H1 (cell line): Measurements from ENCODE around the gene CKB. TPM values are rescaled to one million over a fixed set of nuclear protein-coding genes. Genes with fewer than 3 reads are reported as not detected.

Experiments used
- CTCF ChIA-PET: fragments of 300-600 bp; sonication (Branson Sonifier 250); formaldehyde crosslinking; loops from one replicate; lab custom pipeline; 2021; ENCODE audit not compliant: partially characterized antibody; lab: Charles Lee
- POLR2A ChIA-PET: fragments of 300-600 bp; sonication (Branson Sonifier 250); formaldehyde crosslinking; loops from one replicate; lab custom pipeline; 2021; ENCODE audit warnings: inconsistent platforms; ENCODE audit not compliant: partially characterized antibody; lab: Charles Lee
- DNase-seq, 2 experiments: peaks; one replicate each; pipeline versions ENCODE4 v3.0.0 to v3.0.0-alpha.2; 2010 to 2022; ENCODE audit warnings: low spot score in 2 of 2, low read depth in 1 of 2, mixed read lengths in 1 of 2
- FAIRE-seq: peaks from 2 replicates; lab custom pipeline; 2011; peaks lifted over from hg19 to GRCh38; lab: Jason Lieb, UNC
- H2AFZ ChIP-seq: 2 replicates; pipeline ENCODE4 v1.8.1; 2012; ENCODE audit warnings: low read length, inconsistent platforms
- H2AK5ac ChIP-seq: 2 replicates; pipeline ENCODE4 v1.6.1; 2013; ENCODE audit warnings: low read depth, low read length
- H2BK120ac ChIP-seq: replicated peaks from 2 replicates; pipeline ENCODE3; 2013; ENCODE audit warnings: low read depth, low read length, inconsistent platforms
- H2BK12ac ChIP-seq: 2 replicates; pipeline ENCODE4 v1.6.1; 2013; ENCODE audit warnings: low read depth, low read length
- H2BK15ac ChIP-seq: 2 replicates; pipeline ENCODE4 v1.6.1; 2013; ENCODE audit warnings: low read length
- H2BK20ac ChIP-seq: 2 replicates; pipeline ENCODE4 v1.6.1; 2013; ENCODE audit warnings: low read length
- H2BK5ac ChIP-seq: 2 replicates; pipeline ENCODE4 v1.6.1; 2013; ENCODE audit warnings: low read depth, low read length
- H3K14ac ChIP-seq: 2 replicates; pipeline ENCODE4 v1.6.1; 2013; ENCODE audit warnings: inconsistent platforms; ENCODE audit not compliant: insufficient read length
- H3K18ac ChIP-seq: 2 replicates; pipeline ENCODE4 v1.6.1; 2013; ENCODE audit warnings: low read length; ENCODE audit errors: extremely low read depth
- H3K23ac ChIP-seq: 2 replicates; pipeline ENCODE4 v1.6.1; 2013; ENCODE audit warnings: inconsistent platforms; ENCODE audit not compliant: insufficient read length
- H3K23me2 ChIP-seq: 2 replicates; pipeline ENCODE4 v1.6.1; 2013; ENCODE audit warnings: low read depth, low read length
- H3K27ac ChIP-seq: 2 replicates; pipeline ENCODE4 v1.6.1; 2011; ENCODE audit warnings: low read depth, low read length, inconsistent platforms
- H3K27me3 ChIP-seq, 4 experiments: replicated peaks in 1 of 4; 1 replicate in 1 of 4; 2 replicates in 3 of 4; pipeline versions ENCODE4 v1.6.1 to v1.8.1; 2011 to 2013; ENCODE audit warnings: low read length in 3 of 4, mild to moderate bottlenecking in 3 of 4, inconsistent platforms in 2 of 4, mixed read lengths in 2 of 4, moderate library complexity in 1 of 4; ENCODE audit not compliant: control insufficient read depth in 3 of 4, insufficient read depth in 3 of 4; ENCODE audit errors: extremely low read depth in 1 of 4
- H3K36me3 ChIP-seq, 4 experiments: 2 replicates each; pipeline versions ENCODE4 v1.6.1 to v1.8.1; 2011 to 2013; ENCODE audit warnings: mild to moderate bottlenecking in 4 of 4, low read length in 3 of 4, moderate library complexity in 2 of 4, control low read depth in 1 of 4, inconsistent platforms in 1 of 4; ENCODE audit not compliant: insufficient read depth in 4 of 4, control insufficient read depth in 2 of 4
- H3K4ac ChIP-seq: replicated peaks from 2 replicates; pipeline ENCODE3; 2013; ENCODE audit warnings: low read length, low read depth, mixed read lengths, inconsistent platforms; ENCODE audit not compliant: insufficient read length
- H3K4me1 ChIP-seq, 4 experiments: replicated peaks in 1 of 4; 1 replicate in 1 of 4; 2 replicates in 3 of 4; pipeline versions ENCODE4 v1.6.1 to v1.8.1; 2011 to 2013; ENCODE audit warnings: low read length in 3 of 4, inconsistent platforms in 2 of 4, mixed read lengths in 1 of 4; ENCODE audit not compliant: insufficient read depth in 4 of 4, control insufficient read depth in 3 of 4
- H3K4me2 ChIP-seq, 2 experiments: 2 replicates each; pipeline versions ENCODE4 v1.6.1 to v1.8.1; 2011 to 2013; ENCODE audit warnings: low read depth in 2 of 2, low read length in 2 of 2, control low read depth in 1 of 2, inconsistent platforms in 1 of 2, mild to moderate bottlenecking in 1 of 2; ENCODE audit not compliant: insufficient read depth in 1 of 2
- H3K4me3 ChIP-seq, 4 experiments: fragments of 200-600, 300-600 bp in 1 of 4; sonication (generic), shearing (Covaris generic), sonication (Bioruptor Twin) in 1 of 4; 2 replicates each; pipeline versions ENCODE4 v1.5.1 to v1.8.1; 2011 to 2016; ENCODE audit warnings: low read length in 4 of 4, low read depth in 3 of 4, control low read depth in 2 of 4, inconsistent platforms in 2 of 4, mild to moderate bottlenecking in 2 of 4, mixed read lengths in 1 of 4, moderate library complexity in 1 of 4; ENCODE audit not compliant: insufficient read depth in 2 of 4; ENCODE audit errors: extremely low read depth in 1 of 4
- H3K56ac ChIP-seq: replicated peaks from 2 replicates; pipeline ENCODE3; 2013; ENCODE audit warnings: low read depth, mild to moderate bottlenecking, mixed read lengths, low read length, inconsistent platforms; ENCODE audit not compliant: insufficient read length
- H3K79me1 ChIP-seq: 2 replicates; pipeline ENCODE4 v1.6.1; 2013; ENCODE audit warnings: low read depth, low read length, control low read depth
- H3K79me2 ChIP-seq, 2 experiments: 2 replicates each; pipeline versions ENCODE4 v1.6.1 to v1.8.1; 2012 to 2013; ENCODE audit warnings: low read length in 2 of 2, mild to moderate bottlenecking in 2 of 2, inconsistent platforms in 1 of 2; ENCODE audit not compliant: insufficient read depth in 2 of 2, control insufficient read depth in 1 of 2
- H3K9ac ChIP-seq, 4 experiments: replicated peaks in 1 of 4; 1 replicate in 1 of 4; 2 replicates in 3 of 4; pipeline versions ENCODE4 v1.6.1 to v1.8.1; 2011 to 2013; ENCODE audit warnings: low read depth in 3 of 4, low read length in 3 of 4, control low read depth in 2 of 4, mild to moderate bottlenecking in 2 of 4, moderate library complexity in 2 of 4, inconsistent platforms in 1 of 4; ENCODE audit errors: extremely low read depth in 1 of 4
- H3K9me3 ChIP-seq, 2 experiments: 2 replicates each; pipeline versions ENCODE4 v1.6.1 to v1.8.1; 2012 to 2013; ENCODE audit warnings: mild to moderate bottlenecking in 2 of 2, moderate library complexity in 2 of 2, control low read depth in 1 of 2, inconsistent platforms in 1 of 2, low read depth in 1 of 2, low read length in 1 of 2, mixed read lengths in 1 of 2; ENCODE audit not compliant: insufficient read depth in 2 of 2
- H4K20me1 ChIP-seq, 2 experiments: replicated peaks in 1 of 2; 2 replicates each; pipeline versions ENCODE3 to v1.8.1; 2011 to 2013; ENCODE audit warnings: inconsistent platforms in 2 of 2, low read length in 2 of 2, mild to moderate bottlenecking in 1 of 2; ENCODE audit not compliant: insufficient read depth in 2 of 2, control insufficient read depth in 1 of 2
- H4K5ac ChIP-seq: 2 replicates; pipeline ENCODE4 v1.6.1; 2013; ENCODE audit warnings: low read length, low read depth, mixed read lengths, inconsistent platforms; ENCODE audit not compliant: insufficient read length
- H4K8ac ChIP-seq: 2 replicates; pipeline ENCODE4 v1.8.0; 2013; ENCODE audit warnings: mild to moderate bottlenecking, moderate library complexity, low read length, inconsistent platforms; ENCODE audit not compliant: insufficient read depth; ENCODE audit errors: extremely low read depth
- H4K91ac ChIP-seq: replicated peaks from 2 replicates; pipeline ENCODE3; 2013; ENCODE audit warnings: low read length, mixed read lengths, inconsistent platforms; ENCODE audit not compliant: insufficient read length
- BACH1 ChIP-seq: IDR thresholded peaks from 2 replicates; pipeline ENCODE4 v1.6.1; 2012; ENCODE audit warnings: low read length, improper control_type of control experiment
- CBX5 ChIP-seq: fragments of 300-800, 300-1000 bp; sonication (generic); IDR thresholded peaks from 2 replicates; pipeline ENCODE4 v1.7.1; 2016; ENCODE audit warnings: antibody characterized with exemption, low read length, low read depth
- CEBPB ChIP-seq: IDR thresholded peaks from 2 replicates; pipeline ENCODE4 v1.6.1; 2012; ENCODE audit warnings: low read depth, low read length
- HDAC6 ChIP-seq: IDR thresholded peaks from one replicate; pipeline ENCODE4 v1.7.1; 2012; ENCODE audit warnings: low read depth, mild to moderate bottlenecking, inconsistent platforms, low read length, moderate library complexity
- MAFK ChIP-seq: IDR thresholded peaks from 2 replicates; pipeline ENCODE4 v1.6.1; 2012; ENCODE audit warnings: low read depth, mild to moderate bottlenecking, improper control_type of control experiment, low read length
- POLR2A ChIP-seq, 2 experiments: IDR thresholded peaks; 1 replicate in 1 of 2; 2 replicates in 1 of 2; pipeline ENCODE4 v1.6.1; 2011; ENCODE audit warnings: low read depth in 2 of 2, low read length in 2 of 2, mild to moderate bottlenecking in 2 of 2; ENCODE audit errors: control extremely low read depth in 1 of 2
- POLR2AphosphoS5 ChIP-seq: IDR thresholded peaks from 2 replicates; pipeline ENCODE4 v1.6.1; 2011; ENCODE audit warnings: low read depth, low read length
- POU5F1 ChIP-seq: IDR thresholded peaks from 2 replicates; pipeline ENCODE4 v1.6.1; 2011; ENCODE audit warnings: low read depth, mild to moderate bottlenecking, low read length, moderate library complexity
- RXRA ChIP-seq: IDR thresholded peaks from 2 replicates; pipeline ENCODE4 v1.6.1; 2011; ENCODE audit warnings: low read depth, mild to moderate bottlenecking, low read length, moderate library complexity; ENCODE audit not compliant: insufficient read depth
- TBP ChIP-seq: IDR thresholded peaks from 2 replicates; pipeline ENCODE4 v1.6.1; 2011; ENCODE audit warnings: low read depth, low read length, improper control_type of control experiment
- WGBS, 2 experiments: shearing (Covaris generic) in 1 of 2; methylation state at CpG; one replicate each; pipeline versions ENCODE4 v1.1.6 to v1.1.7; 2013 to 2015; ENCODE audit warnings: low lambda C conversion rate in 2 of 2, mixed read lengths in 2 of 2, inconsistent platforms in 1 of 2, low coverage in 1 of 2, missing lambda C conversion rate in 1 of 2; ENCODE audit not compliant: insufficient replicate concordance in 2 of 2, insufficient coverage in 1 of 2, insufficient read length in 1 of 2; ENCODE audit errors: extremely low coverage in 1 of 2, missing lambda C conversion rate in 1 of 2; 5-methylcytosine and 5-hydroxymethylcytosine counted together
- polyA plus RNA-seq, 7 experiments: library from polyadenylated mRNA; depleted of rRNA in 3 of 7; stranded (reverse) in 5 of 7; unstranded in 2 of 7; fragments of >200 nt in 5 of 7; fragments of 200-250 nt in 2 of 7; gene quantifications; 1 replicate in 5 of 7; 2 replicates in 1 of 7; 4 replicates in 1 of 7; pipeline versions ENCODE4 v1.2.1 to v1.2.3, GENCODE V29; 2011 to 2013; ENCODE audit warnings: missing spikeins in 2 of 7, mixed read lengths in 2 of 7
- total RNA-seq: library from RNA; stranded (reverse); fragmentation: NEBNext Ultra II Directional; extraction: Animal tissue kit (Norgen Biotek cat#: 25700); gene quantifications from 2 replicates; pipeline ENCODE4 v1.2.1, GENCODE V29; 2021
- TF ChIP-seq, protein P1 (sequence below): IDR thresholded peaks from 2 replicates; pipeline ENCODE4 v1.6.1; 2011; ENCODE audit warnings: low read length, improper control_type of control experiment
- TF ChIP-seq, protein P2 (sequence below): IDR thresholded peaks from 2 replicates; pipeline ENCODE4 v1.6.1; 2012; ENCODE audit warnings: inconsistent platforms

The CKB gene
- total and polyA plus RNA-seq, 2 of the 8 experiments (the other 6 are each of a cell fraction or from before 2014, with no cell fraction given), result 538 to 950 TPM

DNA sequence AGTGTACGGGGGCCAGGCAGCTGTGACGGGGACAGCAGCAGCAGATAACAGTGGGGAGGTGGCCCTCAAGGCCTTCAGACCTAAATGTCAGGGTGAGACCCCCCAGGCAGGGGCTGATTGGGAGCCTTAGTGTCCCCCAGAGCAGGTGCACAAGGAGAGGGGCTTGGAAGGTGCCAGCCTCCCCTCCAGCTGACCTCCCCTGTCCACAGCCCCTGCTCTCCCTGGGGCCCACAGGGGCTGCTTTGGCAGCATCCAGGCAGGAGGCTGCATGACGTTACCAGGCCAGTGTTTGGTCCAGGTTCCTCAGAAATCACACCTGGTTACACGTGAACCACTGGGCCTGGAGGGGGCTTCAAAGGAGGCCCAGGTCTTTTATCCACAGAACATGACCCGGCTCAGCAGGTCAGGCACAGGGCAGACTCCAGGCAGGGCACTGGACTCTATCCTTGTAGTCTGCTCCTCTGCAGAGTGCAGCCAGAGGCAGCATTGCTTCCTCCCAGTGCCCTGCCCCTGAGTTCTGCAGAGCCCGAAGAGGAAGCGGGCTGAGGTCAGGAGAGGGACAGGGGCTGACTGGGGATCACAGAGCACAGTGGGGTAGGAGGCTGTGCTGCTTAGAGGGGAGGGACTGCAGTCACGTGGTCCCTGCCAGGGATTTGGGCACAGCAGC is 3.8 kb upstream of the CKB start:
- H3K14ac ChIP-seq, result no peak overlapping the region
- peaks cover 5 to 20% of the 10 kb centered on the region in 2 experiments for H4K20me1 ChIP-seq
- H2AK5ac ChIP-seq, result peak overlapping the region; percentile 53; the same call in 1 of the 2 replicates
- no peak overlapping the region for H2BK20ac ChIP-seq
- H3K56ac ChIP-seq, result no peak overlapping the region
- peaks cover 16% of the 10 kb centered on the region; the same call in 1 of the 2 replicates for H3K23me2 ChIP-seq
- H2BK15ac ChIP-seq, result no peak overlapping the region
- no peak overlapping the region for H3K18ac ChIP-seq
- 81% methylated on average over 8 of the region's 8 CpGs; no CpG with 5 or more reads in 1 of the 2 experiments for WGBS, 2 experiments
- POLR2A ChIA-PET, result interaction anchor here (9.6 to 29.8 kb wide), 2 partner anchors 8 to 14 kb away, joined by 140 to 844 read pairs; partner anchors contain the start of gene CKB
- H3K9me3 ChIP-seq, result no peaks in the 10 kb centered on the region
- H3K79me1 ChIP-seq, result peaks cover 18% of the 10 kb centered on the region
- no peak overlapping the region for H2AFZ ChIP-seq
- CTCF ChIA-PET, result interaction anchor here (12.5 to 28.8 kb wide), 2 partner anchors 17 to 20 kb away, joined by 230 to 921 read pairs; partner anchors contain the start of gene CKB
- peaks cover 5 to 23% of the 10 kb centered on the region in 2 experiments; a peak in 3 of 4 replicates for H3K79me2 ChIP-seq
- H4K91ac ChIP-seq, result no peak overlapping the region
- 0 out of 2 replicates have a peak overlapping the region, but pooled peaks have one; percentile 27 for H2BK12ac ChIP-seq
- H3K4me3 ChIP-seq, result no peak overlapping the region
- FAIRE-seq, result no peak
- no peak overlapping the region for H3K9ac ChIP-seq
- peak overlapping the region; percentile 35; the same call in 1 of the 2 replicates for H4K8ac ChIP-seq
- H4K5ac ChIP-seq, result no peak overlapping the region
- no peak overlapping the region for H3K4me2 ChIP-seq
- no peak overlapping the region for H3K4ac ChIP-seq
- H3K23ac ChIP-seq, result no peak overlapping the region
- H3K4me1 ChIP-seq, result peaks cover 0 to 16% (median 14%) of the 10 kb centered on the region in 4 experiments; a peak in 6 of 7 replicates
- H3K36me3 ChIP-seq, result no peaks in the 10 kb centered on the region; a peak in 1 of 8 replicates
- no peak overlapping the region for H3K27ac ChIP-seq
- H3K27me3 ChIP-seq, result peaks cover 3 to 23% (median 13%) of the 10 kb centered on the region in 4 experiments
- no peak for DNase-seq
- no peak overlapping the region for H2BK5ac ChIP-seq
- no peak overlapping the region for H2BK120ac ChIP-seq
- TF ChIP-seq HDAC6 (no peak), CEBPB (no peak), TBP (no peak), MAFK (no peak), RXRA (no peak), POLR2AphosphoS5 (no peak), BACH1 (no peak), POLR2A (IDR thresholded peaks at IDR 0.05; ENCODE audit: control extremely low read depth in 1 of 2, low read depth in 2 of 2, low read length in 2 of 2) (no peak), POU5F1 (no peak), CBX5 (no peak)
- TF ChIP-seq, protein P1, sequence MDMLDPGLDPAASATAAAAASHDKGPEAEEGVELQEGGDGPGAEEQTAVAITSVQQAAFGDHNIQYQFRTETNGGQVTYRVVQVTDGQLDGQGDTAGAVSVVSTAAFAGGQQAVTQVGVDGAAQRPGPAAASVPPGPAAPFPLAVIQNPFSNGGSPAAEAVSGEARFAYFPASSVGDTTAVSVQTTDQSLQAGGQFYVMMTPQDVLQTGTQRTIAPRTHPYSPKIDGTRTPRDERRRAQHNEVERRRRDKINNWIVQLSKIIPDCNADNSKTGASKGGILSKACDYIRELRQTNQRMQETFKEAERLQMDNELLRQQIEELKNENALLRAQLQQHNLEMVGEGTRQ, result no peak
- TF ChIP-seq, protein P2, sequence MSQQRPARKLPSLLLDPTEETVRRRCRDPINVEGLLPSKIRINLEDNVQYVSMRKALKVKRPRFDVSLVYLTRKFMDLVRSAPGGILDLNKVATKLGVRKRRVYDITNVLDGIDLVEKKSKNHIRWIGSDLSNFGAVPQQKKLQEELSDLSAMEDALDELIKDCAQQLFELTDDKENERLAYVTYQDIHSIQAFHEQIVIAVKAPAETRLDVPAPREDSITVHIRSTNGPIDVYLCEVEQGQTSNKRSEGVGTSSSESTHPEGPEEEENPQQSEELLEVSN, result no peak
